AG20443 (cell line): ENCODE data around the gene DDN.
A peak's percentile ranks its signal among the peaks of the same experiment; 100 is the strongest.

Source experiments
- DNase-seq: peaks from one replicate; pipeline ENCODE4 v3.0.0; 2012; ENCODE audit warnings: low spot score, mixed read lengths

DDN gene

DNA sequence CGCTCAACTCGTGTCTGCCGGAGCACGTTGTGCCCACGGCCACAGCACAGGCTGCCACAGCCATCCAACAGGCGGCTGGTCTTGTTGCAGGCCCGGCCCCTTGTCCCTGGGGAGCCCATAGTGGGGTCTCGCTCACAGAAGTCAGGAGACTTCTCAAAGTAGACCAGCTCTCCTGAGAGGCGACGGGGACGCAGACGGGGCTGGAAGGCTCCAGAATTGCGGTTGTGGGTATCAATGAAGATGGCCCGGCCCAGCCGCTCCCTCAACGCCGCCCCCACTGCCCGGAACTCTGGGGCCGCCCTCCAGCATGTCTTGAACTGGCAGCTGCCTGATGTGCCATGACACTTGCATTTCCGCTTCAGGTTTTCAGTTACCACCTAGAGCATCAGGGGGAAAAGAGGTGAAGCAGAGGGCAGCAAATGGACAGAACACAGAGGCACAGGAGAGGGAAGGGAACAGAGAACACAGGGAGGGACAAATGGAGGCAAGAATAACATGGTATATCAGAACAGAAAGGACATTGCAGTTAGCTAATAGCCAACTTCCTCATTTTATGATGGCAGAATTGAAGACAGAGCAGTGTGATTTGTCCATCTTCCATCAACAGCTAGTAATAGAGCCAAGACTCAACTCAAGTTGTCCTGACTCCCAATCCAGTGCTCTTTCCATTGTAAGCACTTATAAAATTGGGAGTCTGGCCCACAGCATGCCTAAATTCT lies 32.8 kb downstream of the DDN start:
- DNase-seq = no peak

DNA sequence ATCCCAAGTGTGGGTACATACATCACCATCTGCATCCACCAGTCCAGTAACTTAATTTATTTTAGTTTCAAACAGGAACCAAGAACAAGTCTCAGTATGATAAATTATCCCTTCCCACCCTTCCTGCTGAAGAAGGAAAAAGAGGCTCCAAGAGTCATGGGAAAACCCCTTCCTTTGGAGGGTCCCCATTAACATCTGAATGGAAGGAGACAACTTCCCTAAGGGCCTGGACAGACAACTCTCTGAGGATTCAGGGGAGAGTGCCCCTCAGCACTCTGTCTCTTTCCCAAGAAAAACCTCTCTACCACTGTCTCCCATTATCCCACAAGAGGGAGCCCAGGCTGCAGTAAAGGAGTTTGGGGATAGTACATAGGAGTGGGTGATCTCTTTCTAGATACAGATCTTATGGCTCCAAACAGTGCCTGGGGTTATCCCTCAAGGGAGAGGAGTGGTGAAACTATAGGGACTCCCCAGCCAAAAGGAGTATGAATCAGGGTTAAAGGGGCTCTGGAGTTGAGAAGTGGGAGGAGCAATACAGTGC lies 33.8 kb downstream of the DDN start:
- peak; percentile 51 for DNase-seq

DNA sequence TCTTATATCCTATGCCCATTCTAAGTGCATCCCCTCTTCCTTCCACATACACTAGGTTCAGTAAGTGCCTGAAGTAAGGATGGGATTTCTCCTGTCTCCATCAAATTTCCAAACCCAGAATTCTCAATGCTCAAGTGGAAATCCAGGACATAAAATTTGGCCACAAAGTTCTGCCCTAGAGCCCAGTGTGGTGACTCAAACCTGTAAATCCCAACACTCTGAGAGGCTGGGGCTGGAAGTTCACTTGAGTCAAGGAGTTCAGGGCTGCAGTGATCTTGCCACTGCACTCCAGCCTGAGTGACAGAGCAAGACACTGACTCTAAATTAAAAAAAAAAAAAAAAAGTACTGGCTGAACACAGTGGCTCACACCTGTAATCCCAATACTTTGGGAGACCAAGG lies 37.4 kb downstream of the DDN start:
- DNase-seq = no peak

DNA sequence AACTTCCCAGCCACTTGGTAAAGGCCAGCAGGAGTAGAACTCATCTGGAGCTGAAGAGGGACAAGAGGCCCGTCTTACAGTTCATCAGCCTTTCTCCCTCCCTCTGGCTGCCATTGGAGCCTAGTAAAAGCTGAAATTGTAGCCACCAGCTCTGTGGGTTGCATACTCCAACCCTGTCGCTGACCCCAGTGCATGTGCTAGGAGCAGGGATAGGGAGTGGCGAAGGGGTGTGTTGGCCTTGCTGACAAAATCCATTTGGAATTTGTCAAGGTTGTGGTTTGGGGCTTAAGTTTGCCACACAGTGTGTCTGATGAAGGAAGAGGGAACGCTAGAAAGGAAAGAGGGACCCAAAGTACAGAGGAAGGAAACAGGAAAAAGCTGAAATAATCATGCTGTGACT lies 37.8 kb downstream of the DDN start:
- peak; percentile 19 for DNase-seq

DNA sequence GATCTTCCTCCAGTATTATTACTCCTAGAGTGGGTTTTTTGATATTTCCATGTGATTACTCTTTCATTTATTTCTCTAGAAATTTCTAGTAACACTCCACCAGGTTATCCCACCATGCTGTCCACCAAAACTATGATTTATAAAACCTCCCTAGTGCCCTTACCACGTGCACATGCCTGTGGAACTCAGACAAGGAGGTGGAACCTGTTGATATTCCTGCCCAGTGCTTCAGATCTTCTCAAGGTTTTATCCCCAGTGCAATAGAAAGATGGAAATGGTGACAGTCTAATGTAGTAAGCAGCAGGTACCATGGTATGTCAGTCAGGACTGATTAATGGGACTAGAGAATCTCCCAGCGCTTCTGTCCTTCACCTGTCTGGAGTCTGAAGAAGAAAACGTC lies 38.3 kb downstream of the DDN start:
- DNase-seq = no peak

DNA sequence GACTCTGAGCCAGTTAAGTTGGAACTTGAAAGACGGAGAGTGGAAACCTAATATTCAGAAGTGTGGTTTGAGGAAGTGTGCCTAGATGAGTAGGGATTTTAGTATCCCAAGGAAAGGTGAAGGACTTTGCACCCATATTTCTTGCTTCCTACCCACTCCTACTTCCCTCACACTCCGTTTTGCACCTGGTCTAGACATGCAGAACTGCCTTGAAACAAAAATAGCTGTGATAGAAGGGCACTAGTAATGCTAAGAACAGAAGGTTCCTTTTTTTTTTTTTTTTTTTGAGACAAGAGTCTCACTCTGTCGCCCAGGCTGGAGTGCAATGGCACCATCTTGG lies 41.2 kb downstream of the DDN start:
- DNase-seq = no peak

DNA sequence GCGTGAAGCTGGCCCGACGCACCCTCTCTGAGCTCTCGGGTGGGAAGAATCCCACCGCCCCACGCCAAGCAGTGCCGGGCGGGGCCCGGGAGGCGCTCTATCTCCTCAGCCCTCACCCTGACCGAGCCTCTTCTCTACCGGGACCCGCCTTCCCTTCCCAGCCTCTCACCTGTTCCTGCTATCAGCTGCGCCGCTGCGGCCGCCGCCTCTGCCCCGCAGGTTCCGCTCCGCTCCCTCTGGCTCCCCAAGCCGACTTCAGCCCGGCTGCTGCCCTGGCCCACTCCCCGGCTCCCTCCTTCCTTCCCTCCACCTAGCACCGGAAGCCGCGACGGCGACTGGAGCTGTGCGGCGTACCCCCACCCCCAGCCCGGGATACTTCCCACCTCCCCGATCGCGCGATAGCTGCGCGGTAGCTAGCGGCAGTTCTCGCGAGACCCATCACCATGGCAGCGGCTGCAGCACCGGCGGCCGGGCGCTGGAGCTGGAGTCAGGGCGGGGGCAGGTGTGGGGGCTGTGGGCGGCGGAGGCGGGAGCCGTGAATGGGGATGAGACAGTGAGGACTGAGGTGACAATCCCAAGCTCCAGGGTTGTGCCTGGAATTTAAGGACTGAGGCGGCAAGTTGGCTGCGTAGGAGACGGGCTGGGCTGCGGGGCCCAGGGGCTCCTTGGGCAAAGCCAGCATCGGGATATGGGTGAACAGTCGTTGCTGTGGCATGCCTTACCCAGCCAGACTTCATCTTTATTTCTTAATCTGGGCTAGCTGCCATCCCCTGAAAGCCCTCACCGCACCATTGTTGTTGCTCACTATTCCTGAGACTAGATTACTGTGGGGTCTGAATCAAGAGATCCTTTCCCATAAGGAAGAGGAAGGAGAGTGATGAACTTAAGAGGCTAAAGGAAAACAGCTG lies 41.8 kb downstream of the DDN start, which contains the start of gene ARF3:
Gene ARF3, minus strand, starts transcription at position 347 of the 908 bp plus-strand sequence. CDS start 16,392 bp downstream, outside the sequence.
- DNase-seq = peak; percentile 97

DNA sequence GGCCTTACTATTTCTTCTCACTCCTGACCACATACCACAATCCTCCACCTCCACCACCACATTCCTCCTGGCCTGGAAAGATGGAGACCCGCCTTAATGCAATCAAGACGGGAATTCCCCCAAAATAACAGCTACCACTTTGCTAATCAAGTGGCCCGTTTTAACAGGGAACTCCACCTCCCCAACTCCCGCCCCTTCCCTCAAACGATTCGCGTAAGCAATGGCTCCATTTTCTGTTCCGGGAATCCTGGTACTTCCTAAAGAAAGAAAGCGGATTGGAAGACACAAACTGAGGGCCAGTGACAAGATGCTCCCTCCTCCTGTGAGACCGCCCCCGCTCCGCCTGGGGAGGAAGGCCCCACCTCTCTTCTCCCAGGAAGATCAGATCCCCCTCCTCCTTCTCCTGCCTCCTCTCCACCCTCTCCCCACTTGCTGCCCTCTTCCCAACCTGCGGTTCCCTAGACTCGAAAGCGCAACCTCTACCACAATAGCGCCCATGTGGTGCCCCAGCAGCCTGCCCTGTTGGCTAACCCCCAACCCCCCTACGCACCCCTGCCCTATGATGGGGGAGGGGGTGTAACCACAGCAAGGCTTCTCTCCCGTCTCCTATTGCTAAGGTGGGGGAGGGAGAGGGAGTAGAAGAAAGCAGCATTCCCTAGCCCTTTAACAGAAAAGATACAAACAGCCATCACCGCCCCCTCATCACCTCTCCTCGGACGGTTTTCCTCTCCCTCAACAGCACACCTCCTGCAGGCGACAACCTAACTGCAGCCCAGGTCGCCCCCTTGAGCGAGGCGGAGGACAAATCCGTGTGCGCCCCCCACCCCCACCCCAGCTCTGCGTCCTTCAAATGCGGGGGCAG lies 42.7 kb downstream of the DDN start:
- peak; percentile 94 for DNase-seq

DNA sequence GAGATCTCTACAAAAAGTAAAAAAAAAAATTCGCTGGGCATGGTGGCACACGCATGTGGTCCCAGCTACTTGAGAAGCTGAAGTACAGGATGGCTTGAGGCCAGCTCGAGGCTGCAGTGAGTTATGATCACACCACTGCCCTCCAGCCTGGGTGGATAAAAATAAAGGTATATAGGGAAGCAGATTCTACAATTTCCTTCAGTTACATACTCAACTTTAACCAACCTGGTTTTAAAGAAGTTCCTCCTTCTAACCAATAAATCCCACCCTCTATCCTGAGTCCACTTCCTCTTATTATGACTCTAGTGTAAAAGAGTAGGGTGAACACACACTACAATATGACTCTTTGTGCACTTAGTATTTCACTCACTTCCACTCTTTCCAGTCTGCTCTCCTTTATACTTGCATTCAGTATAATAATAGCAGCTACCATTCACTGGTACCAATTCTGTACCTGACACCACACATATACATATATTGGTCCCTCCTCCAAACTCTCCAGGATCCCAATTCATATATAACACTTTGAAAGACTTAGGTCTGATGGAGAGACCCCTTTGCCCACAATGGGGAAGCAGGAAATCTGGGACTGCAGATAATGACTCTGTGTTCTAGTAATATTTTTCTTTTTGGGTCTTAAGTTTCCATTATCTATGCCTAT lies 44.2 kb downstream of the DDN start:
- no peak for DNase-seq

DNA sequence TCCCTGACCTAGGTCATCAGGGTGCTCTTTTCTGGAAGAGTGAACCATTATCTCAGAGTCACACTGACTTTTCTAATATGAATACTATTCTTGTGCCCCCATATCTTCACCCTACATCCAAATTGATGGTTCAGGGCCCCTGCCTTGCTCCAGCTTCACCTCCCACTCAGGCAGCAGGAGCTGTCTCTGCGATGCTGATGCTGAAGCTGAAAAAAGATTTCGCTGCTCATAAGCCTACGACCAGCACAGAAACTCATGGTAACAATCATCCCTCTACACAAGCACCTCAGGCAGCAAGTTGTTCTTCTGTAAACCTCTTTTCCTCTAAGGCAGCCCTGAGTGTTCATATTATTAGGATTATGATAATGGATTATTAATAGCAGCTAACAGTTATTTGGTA lies 45.1 kb downstream of the DDN start:
- no peak for DNase-seq

DNA sequence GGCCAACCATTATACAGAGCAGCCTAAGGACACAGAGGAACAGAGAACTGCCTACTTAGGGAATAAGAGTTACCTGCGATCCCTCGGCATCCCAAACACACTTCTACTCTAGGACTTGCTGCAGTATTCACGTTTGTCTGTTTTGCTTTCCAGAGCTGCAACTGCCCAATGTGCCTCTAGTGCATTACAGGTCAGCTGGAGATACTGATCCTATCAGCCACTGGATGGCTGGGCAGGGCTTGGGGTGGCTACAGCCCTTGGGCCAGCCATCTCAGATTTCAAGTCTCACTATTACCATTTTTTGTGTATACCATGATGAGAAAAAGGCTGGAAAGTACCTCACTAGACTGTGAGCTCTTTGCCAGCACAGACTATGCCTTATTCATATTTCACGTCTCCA lies 46.5 kb downstream of the DDN start:
- no peak for DNase-seq

DNA sequence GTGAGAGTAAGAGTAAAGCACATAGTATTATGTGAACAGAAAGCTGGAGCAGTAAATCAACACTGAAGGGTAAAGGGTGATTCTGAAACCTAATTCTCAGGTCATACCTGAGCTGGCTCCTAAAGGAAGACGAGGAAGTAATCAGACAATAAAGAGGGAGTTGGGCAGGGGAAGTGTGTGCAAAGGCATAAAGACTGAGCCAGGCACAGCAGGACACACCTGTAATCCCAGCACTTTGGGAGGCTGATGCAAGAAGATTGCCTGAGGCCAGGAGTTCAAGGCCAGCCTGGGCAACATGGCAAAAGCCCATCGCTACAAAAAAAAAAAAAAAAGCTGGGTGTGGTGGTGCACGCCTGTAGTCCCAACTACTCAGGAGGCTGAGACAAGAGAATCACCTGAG lies 51.4 kb downstream of the DDN start:
- DNase-seq = no peak

DNA sequence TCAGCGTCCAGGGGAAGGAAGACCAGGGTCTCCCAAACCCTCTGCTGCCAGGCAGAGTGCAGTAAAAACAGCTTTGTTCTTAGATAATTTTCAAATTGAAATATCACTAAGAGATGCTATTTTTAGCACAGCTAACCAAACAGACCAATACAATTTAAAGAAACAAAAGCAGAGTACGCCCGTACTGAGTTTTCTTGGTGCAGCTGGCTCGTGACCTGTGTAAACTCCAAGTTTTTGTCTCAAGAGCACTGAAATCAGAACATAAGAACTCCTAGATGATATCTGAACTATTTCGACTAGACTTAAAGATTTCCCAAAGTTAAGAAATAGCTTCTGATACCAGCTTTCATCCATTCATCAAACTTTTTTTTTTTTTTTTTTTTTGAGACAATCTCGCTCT lies 52.2 kb downstream of the DDN start:
- no peak for DNase-seq

DNA sequence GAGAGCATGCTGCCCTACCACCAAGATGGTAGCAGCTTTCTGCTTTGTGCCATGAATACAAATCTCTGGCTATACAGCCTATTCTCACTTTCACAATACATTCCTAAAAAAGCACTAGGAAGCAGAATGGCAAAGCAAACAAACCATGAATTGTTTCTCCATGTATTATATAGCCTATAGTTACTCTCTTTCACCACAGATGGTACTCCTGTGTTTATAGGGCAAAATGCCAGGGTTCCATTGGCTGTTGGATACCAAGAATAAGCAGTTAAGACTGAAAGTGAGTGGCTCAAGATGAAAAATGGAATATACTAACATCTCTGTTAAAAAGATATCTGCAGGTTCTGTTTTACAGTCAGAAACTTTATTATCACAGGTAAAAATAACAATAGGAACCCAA lies 53.0 kb downstream of the DDN start:
- DNase-seq = no peak
